HG03460 (cell line): ENCODE results near the gene TMIE.

Source experiments
- ATAC-seq: cut with Tn5 transposase; IDR thresholded peaks from one replicate; pipeline ENCODE4 v1.9.1; 2021; ENCODE audit not compliant: unreplicated experiment

TMIE gene

DNA sequence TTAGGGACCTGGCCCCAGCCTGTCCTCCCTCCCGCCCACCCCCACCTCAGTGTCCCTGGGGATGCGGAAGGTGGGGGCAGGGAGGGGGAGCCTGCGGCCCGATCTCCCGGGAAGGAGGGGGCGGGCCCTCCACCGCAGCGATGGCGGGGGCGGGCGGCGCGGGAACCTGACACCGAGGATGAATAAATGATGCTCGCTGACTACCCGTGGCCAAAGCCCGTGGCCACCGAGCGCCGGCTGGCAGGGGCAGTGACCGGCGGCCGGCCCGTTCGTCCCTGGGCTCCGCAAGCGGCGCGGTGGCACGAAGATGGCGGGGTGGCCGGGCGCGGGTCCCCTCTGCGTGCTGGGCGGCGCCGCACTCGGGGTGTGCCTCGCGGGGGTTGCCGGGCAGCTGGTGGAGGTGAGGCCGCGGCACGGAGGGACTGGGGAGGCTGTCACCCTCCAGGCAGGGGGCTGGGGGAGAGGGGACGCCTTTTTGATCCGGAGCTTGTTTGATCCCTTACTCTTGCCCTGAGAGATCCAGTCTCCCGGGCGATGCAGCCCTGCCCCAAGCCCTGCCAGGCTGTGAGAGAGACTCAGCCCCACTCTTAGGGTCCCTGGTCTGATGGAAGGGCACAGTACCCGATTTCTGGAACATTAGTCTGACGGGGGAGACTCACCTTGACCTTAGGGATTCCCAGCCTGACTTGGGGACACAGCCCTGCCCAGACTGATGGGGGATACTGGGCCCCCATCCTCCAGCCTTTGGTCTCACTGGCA, at the start of gene TMIE:
TMIE (plus strand) TSS at position 212 of the 759 bp plus-strand sequence; CDS start at position 308, 96 bp downstream.
- no peak for ATAC-seq

DNA sequence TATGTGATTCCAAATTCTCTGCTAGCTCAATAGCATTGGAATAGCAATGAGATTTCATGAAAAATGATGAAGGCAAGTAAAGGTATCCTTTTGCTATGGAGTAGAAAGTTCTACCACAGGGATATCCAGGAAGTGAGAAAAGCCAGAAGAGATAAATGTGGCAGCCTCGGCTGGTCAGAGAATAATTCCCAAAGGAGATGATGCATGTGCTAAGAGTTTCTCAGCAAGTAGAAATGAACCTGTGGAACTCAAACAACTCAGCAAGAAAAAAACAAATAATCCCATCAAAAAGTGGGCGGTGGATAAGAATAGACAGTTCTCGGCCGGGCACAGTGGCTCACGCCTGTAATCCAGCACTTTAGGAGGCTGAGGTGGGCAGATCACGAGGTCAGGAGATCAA, 45.9 kb upstream of the TMIE start:
- ATAC-seq: no peak

- ATAC-seq: no peak
These were observed 44.2 kb upstream of the TMIE start for GRCh38 chr3:46656778-46657556.

GRCh38 chr3:46659285-46659684, 41.9 kb upstream of the TMIE start:
- ATAC-seq: no peak

- no peak for ATAC-seq
These were observed 41.2 kb upstream of the TMIE start for GRCh38 chr3:46660003-46660402.

GRCh38 chr3:46660543-46661523, 40.4 kb upstream of the TMIE start:
- no peak for ATAC-seq

- no peak for ATAC-seq
These were observed 39.1 kb upstream of the TMIE start for GRCh38 chr3:46661776-46662766.

- ATAC-seq: no peak
These were observed 38.2 kb upstream of the TMIE start for GRCh38 chr3:46662771-46663551.

DNA sequence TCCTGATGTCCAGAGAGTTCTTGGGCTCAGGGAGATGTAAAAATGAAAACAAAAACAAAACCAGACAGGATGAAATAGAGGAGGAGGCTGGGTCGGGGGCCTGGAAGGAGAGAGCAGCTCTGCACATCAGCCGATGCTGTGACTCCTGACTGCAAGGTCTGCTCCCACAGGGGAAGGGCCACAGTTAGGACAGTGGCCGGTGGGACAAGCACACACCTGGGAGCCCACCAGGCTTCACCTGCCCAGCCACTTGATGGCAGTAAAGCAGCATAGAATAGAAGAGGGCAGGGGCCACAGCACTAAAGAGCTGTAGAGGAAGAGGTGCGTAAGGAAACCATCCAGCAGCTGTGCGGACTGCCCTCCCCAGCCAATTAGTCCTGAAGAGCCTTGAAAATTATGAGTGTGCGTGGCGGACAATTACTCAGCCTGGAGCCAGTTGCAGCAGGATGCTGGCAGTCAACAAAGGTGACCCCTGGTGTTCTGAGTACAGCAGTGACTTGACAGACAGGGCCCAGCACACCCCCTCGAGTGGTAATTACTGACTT, 37.5 kb upstream of the TMIE start:
- ATAC-seq: no peak

GRCh38 chr3:46664188-46664970, 36.8 kb upstream of the TMIE start:
- no peak for ATAC-seq

- no peak for ATAC-seq
These were observed 36.0 kb upstream of the TMIE start for GRCh38 chr3:46664971-46665762.

DNA sequence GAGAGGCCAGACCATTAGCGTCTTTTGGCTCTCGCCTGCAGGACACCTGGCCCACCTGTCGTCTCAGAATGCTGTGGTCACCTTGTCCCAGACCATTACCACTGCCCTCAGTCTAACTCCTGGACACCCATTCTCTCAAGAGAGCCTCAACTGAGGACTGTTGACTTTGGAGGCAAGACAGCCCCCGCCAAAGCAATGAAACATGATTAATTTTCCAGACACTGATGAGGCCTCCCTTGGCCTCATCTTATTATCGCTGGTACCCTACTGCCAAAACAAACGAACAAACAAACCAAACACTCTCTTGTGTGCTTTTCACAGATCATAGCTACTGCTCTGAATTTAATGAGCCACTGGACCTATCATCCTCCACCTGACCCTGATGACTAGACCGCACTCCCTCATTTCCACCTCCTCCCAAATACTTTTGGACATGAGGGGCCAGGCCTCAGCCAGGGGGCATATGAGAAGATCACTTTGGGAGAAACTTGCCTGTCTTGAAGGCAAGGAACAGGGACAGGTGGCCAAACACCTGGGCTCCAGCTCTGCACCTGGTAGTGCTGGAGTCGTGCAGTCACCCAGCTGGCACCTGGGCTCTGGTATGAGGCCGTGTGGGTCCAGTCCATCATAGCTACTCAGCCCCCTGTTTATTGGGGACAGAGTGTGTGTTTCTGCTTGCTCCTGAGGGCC, 35.3 kb upstream of the TMIE start:
- ATAC-seq: no peak

DNA sequence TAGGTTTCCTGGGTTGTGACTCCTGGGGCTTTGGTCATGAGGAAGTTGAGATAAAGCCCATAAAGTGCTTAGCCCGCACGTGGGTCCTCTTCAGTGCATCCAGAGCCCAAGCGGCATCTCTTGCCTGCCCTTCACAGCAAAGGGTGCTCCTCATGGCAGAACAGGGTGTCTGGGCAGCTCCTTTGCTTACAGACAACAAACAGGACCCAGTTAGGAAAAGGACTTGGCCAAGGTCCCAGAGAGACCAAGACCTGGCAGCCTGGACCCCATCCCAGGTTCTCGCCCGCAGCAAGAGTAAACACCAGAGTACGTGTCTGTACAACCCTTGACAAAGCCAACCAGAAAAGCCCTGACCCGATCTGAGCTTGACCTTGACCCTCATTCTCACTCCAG, 34.7 kb upstream of the TMIE start:
- no peak for ATAC-seq

- no peak for ATAC-seq
These were observed 34.1 kb upstream of the TMIE start for GRCh38 chr3:46667061-46667621.

GRCh38 chr3:46667657-46668056, 33.5 kb upstream of the TMIE start:
- ATAC-seq: no peak

GRCh38 chr3:46668116-46668515, 33.1 kb upstream of the TMIE start:
- ATAC-seq: no peak
